ENCODE data around the gene MKRN3. TPM values are rescaled to one million over a fixed set of nuclear protein-coding genes. Genes with fewer than 3 reads are reported as not detected.

The MKRN3 gene
- total RNA-seq, 1 experiment from 2014 or later: 7.9 TPM

DNA sequence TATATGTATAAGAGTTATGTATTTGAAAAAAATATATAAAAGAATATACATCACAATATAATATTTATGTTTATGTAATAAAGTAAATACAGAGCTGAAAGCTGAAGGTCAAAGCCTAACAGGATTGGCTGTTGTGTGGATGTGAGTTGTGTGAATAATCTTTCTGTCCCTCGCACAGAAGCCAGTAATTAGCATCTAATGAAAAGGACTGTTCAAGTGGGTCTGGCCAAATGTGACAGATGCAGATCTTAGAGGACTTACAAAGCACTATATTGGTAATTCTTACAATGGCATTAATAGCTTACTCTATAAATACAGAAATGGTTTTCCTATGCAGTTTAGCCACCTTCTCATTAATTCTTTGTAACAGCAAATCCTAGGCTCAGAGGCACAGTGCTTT, 2.4 kb downstream of the MKRN3 start:
- H3K27ac ChIP-seq (ENCODE audit: low read length): no peak overlapping the region
- TF ChIP-seq TCF7L2 (IDR thresholded peaks at IDR 0.05; ENCODE audit: low read depth, low read length) (no peak), POLR2AphosphoS5 (IDR thresholded peaks at IDR 0.05; ENCODE audit: low read depth, low read length) (no peak), SIN3A (IDR thresholded peaks at IDR 0.05; ENCODE audit: borderline replicate concordance, insufficient read depth, low read depth, low read length) (no peak)
- TF ChIP-seq, protein P1, sequence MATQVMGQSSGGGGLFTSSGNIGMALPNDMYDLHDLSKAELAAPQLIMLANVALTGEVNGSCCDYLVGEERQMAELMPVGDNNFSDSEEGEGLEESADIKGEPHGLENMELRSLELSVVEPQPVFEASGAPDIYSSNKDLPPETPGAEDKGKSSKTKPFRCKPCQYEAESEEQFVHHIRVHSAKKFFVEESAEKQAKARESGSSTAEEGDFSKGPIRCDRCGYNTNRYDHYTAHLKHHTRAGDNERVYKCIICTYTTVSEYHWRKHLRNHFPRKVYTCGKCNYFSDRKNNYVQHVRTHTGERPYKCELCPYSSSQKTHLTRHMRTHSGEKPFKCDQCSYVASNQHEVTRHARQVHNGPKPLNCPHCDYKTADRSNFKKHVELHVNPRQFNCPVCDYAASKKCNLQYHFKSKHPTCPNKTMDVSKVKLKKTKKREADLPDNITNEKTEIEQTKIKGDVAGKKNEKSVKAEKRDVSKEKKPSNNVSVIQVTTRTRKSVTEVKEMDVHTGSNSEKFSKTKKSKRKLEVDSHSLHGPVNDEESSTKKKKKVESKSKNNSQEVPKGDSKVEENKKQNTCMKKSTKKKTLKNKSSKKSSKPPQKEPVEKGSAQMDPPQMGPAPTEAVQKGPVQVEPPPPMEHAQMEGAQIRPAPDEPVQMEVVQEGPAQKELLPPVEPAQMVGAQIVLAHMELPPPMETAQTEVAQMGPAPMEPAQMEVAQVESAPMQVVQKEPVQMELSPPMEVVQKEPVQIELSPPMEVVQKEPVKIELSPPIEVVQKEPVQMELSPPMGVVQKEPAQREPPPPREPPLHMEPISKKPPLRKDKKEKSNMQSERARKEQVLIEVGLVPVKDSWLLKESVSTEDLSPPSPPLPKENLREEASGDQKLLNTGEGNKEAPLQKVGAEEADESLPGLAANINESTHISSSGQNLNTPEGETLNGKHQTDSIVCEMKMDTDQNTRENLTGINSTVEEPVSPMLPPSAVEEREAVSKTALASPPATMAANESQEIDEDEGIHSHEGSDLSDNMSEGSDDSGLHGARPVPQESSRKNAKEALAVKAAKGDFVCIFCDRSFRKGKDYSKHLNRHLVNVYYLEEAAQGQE (IDR thresholded peaks at IDR 0.05; ENCODE audit: insufficient read depth in 1 of 2, low read depth in 2 of 2, low read length in 1 of 2): no peak
- TF ChIP-seq, protein P2, sequence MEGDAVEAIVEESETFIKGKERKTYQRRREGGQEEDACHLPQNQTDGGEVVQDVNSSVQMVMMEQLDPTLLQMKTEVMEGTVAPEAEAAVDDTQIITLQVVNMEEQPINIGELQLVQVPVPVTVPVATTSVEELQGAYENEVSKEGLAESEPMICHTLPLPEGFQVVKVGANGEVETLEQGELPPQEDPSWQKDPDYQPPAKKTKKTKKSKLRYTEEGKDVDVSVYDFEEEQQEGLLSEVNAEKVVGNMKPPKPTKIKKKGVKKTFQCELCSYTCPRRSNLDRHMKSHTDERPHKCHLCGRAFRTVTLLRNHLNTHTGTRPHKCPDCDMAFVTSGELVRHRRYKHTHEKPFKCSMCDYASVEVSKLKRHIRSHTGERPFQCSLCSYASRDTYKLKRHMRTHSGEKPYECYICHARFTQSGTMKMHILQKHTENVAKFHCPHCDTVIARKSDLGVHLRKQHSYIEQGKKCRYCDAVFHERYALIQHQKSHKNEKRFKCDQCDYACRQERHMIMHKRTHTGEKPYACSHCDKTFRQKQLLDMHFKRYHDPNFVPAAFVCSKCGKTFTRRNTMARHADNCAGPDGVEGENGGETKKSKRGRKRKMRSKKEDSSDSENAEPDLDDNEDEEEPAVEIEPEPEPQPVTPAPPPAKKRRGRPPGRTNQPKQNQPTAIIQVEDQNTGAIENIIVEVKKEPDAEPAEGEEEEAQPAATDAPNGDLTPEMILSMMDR (IDR thresholded peaks at IDR 0.05): no peak
- DNase-seq (ENCODE audit: low read depth, low spot score) (no peak), ATAC-seq (no peak)
- in situ Hi-C loops (cut with HindIII; ENCODE audit: low pct_unique_long_range_greater_than_20kb, low sequenced_read_pairs) (no loop called here), intact Hi-C loops (cut with micrococcal nuclease; ENCODE audit: unreplicated experiment) (loop anchor here (10.0 kb wide), 1 partner anchor 73 kb away; no protein-coding TSS in a partner anchor)
- peaks cover 8% of the 10 kb centered on the region; the same call in 1 of the 2 replicates for H3K4me1 ChIP-seq (ENCODE audit: control insufficient read depth, insufficient read depth, low read length)
- H3K27me3 ChIP-seq (ENCODE audit: control insufficient read depth, insufficient read depth, low read length): no peaks in the 10 kb centered on the region
- CTCF ChIA-PET: interaction anchor here (0.8 kb wide), 1 partner anchor 70 kb away, joined by 3 read pairs; no protein-coding TSS in a partner anchor
- H3K9me3 ChIP-seq (ENCODE audit: control insufficient read depth, insufficient read depth, low read depth, low read length): no peaks in the 10 kb centered on the region
- POLR2A ChIA-PET: no interaction called here
- peaks cover 10% of the 10 kb centered on the region for H3K36me3 ChIP-seq (ENCODE audit: control insufficient read depth, insufficient read depth, low read length)
- no TSS peak for BruUV-seq (replicated peaks)
- H3K4me3 ChIP-seq (ENCODE audit: low read depth in 2 of 2, low read length in 2 of 2): no peak overlapping the region

DNA sequence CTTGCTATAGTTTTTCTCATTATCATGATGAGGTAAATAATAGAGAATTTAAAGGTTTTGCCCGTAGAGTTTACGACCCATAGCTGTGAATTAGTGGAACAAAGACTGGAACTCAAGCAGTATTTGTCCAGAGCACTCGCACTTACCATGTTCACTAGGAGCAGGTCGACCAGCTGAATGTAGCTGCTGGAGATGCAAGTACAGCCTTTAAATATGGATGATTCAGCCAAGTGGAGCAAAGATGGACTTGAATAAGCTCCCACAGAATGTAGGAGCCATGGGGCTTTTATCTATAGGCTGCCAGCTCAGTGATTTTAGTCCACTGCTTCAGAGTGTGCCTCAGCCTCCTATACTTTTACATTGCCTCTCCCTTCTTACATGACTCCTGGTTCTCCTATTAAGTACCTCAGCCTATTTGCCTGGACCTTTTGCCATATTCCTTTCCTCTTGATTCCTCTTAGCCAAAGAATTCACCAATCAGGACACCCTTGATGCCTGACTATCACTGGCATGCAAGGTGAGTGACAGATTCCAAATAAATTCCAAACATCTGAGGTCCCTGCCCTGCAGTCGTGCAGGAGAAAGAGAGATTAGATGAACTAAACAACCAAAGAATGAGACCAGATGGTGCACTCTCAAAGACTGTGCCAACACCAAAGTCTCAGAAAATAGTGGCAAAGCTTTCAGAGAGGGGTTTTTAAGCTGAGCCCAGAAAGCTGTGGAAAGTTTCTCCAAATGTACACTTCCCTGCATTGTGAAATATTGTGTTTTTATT, 3.9 kb downstream of the MKRN3 start:
- ATAC-seq: no peak
- H3K36me3 ChIP-seq (ENCODE audit: control insufficient read depth, insufficient read depth, low read length): peaks cover 10% of the 10 kb centered on the region
- ChIA-PET CTCF (no interaction called here), POLR2A (no interaction called here)
- intact Hi-C loops (cut with micrococcal nuclease; ENCODE audit: unreplicated experiment): loop anchor here (10.0 kb wide), 1 partner anchor 75 kb away; no protein-coding TSS in a partner anchor
- H3K27me3 ChIP-seq (ENCODE audit: control insufficient read depth, insufficient read depth, low read length): no peaks in the 10 kb centered on the region
- peaks cover 8% of the 10 kb centered on the region; the same call in 1 of the 2 replicates for H3K4me1 ChIP-seq (ENCODE audit: control insufficient read depth, insufficient read depth, low read length)
- H3K27ac ChIP-seq (ENCODE audit: low read length): no peak overlapping the region
- TF ChIP-seq, protein P1 (IDR thresholded peaks at IDR 0.05; ENCODE audit: insufficient read depth in 1 of 2, low read depth in 2 of 2, low read length in 1 of 2): no peak
- TF ChIP-seq SIN3A (IDR thresholded peaks at IDR 0.05; ENCODE audit: borderline replicate concordance, insufficient read depth, low read depth, low read length): no peak
- TF ChIP-seq, protein P2 (IDR thresholded peaks at IDR 0.05): no peak
- no peak for TF ChIP-seq TCF7L2 (IDR thresholded peaks at IDR 0.05; ENCODE audit: low read depth, low read length)
- no peak for TF ChIP-seq POLR2AphosphoS5 (IDR thresholded peaks at IDR 0.05; ENCODE audit: low read depth, low read length)
- DNase-seq (ENCODE audit: low read depth, low spot score): no peak
- no peaks in the 10 kb centered on the region for H3K9me3 ChIP-seq (ENCODE audit: control insufficient read depth, insufficient read depth, low read depth, low read length)
- BruUV-seq (replicated peaks): no TSS peak
- in situ Hi-C loops (cut with HindIII; ENCODE audit: low pct_unique_long_range_greater_than_20kb, low sequenced_read_pairs): no loop called here
- no peak overlapping the region for H3K4me3 ChIP-seq (ENCODE audit: low read depth in 2 of 2, low read length in 2 of 2)

All from Panc1 (cell line).